ENCODE results near the gene SMYD3.

- TF ChIP-seq ZNF644 (CRISPR knock-in tag; IDR thresholded peaks at IDR 0.05; ENCODE audit: low read depth): no peak
- no peak for TF ChIP-seq CTCF (CRISPR knock-in tag; IDR thresholded peaks at IDR 0.05)
- TF ChIP-seq RAD21 (CRISPR knock-in tag; IDR thresholded peaks at IDR 0.05): no peak
- no peak for TF ChIP-seq ZNF652 (CRISPR knock-in tag; IDR thresholded peaks at IDR 0.05; ENCODE audit: borderline replicate concordance, low read depth)
- TF ChIP-seq SIX4 (CRISPR knock-in tag; IDR thresholded peaks at IDR 0.05): no peak
- no peak for TF ChIP-seq TAF1 (CRISPR knock-in tag; IDR thresholded peaks at IDR 0.05)
- TF ChIP-seq RFX5 (IDR thresholded peaks at IDR 0.05; ENCODE audit: low read depth, low read length): no peak
Measured at GRCh38 chr1:246179401-246179800, 327.7 kb downstream of the SMYD3 start.
